COLO668 (cell line): ENCODE measurements around the gene HELZ.
"Not testable (repeated sequence)": the region's sequence is repeated elsewhere in the genome, so short reads cannot be mapped to it uniquely, and the experiment has no call there.

Experiments used
- DNase-seq: peaks from one replicate; lab custom pipeline; 2025; ENCODE audit not compliant: unreplicated experiment; lab: John Stamatoyannopoulos, UW

Gene HELZ, protein sequence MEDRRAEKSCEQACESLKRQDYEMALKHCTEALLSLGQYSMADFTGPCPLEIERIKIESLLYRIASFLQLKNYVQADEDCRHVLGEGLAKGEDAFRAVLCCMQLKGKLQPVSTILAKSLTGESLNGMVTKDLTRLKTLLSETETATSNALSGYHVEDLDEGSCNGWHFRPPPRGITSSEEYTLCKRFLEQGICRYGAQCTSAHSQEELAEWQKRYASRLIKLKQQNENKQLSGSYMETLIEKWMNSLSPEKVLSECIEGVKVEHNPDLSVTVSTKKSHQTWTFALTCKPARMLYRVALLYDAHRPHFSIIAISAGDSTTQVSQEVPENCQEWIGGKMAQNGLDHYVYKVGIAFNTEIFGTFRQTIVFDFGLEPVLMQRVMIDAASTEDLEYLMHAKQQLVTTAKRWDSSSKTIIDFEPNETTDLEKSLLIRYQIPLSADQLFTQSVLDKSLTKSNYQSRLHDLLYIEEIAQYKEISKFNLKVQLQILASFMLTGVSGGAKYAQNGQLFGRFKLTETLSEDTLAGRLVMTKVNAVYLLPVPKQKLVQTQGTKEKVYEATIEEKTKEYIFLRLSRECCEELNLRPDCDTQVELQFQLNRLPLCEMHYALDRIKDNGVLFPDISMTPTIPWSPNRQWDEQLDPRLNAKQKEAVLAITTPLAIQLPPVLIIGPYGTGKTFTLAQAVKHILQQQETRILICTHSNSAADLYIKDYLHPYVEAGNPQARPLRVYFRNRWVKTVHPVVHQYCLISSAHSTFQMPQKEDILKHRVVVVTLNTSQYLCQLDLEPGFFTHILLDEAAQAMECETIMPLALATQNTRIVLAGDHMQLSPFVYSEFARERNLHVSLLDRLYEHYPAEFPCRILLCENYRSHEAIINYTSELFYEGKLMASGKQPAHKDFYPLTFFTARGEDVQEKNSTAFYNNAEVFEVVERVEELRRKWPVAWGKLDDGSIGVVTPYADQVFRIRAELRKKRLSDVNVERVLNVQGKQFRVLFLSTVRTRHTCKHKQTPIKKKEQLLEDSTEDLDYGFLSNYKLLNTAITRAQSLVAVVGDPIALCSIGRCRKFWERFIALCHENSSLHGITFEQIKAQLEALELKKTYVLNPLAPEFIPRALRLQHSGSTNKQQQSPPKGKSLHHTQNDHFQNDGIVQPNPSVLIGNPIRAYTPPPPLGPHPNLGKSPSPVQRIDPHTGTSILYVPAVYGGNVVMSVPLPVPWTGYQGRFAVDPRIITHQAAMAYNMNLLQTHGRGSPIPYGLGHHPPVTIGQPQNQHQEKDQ (N-terminal part only)

DNA sequence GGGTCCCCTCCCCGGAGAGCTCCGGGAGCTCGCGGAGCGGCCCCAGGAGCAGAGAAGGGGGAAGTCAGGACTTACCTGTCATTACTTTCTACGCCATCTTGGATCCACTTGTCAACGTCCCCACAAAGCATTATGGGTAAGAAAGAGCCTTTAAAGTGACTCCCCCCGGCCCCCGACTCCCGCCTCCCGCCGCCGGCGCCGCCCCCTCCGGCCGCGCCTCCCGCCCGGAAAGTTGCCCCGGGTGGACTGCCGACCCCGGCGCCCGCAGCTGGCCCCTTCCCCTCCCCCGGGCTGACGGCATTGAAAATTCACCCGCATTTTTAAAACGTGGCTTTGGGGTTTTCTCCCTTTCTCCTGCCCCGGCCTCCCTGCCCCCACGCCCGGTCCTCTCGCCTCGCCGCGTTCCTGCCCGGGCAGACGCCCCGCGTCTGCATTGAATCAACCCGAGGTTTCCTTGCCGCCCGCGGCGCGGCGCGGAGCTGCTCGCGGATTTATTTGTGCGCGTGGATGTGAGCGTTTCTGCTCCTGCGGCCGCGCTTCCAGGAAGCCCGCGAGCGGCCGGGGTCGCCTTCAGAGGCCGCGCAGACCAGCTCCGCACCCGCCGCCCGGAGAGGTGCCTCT is at the start of gene HELZ:
TSS of gene HELZ (minus strand) at position 124 of the 621 bp plus-strand sequence. CDS start 26,392 bp downstream, outside the sequence.
- peak; percentile 54 for DNase-seq

GRCh38 chr17:67293251-67294203 is 48.5 kb upstream of the HELZ start:
- peak; percentile 32 for DNase-seq

DNA sequence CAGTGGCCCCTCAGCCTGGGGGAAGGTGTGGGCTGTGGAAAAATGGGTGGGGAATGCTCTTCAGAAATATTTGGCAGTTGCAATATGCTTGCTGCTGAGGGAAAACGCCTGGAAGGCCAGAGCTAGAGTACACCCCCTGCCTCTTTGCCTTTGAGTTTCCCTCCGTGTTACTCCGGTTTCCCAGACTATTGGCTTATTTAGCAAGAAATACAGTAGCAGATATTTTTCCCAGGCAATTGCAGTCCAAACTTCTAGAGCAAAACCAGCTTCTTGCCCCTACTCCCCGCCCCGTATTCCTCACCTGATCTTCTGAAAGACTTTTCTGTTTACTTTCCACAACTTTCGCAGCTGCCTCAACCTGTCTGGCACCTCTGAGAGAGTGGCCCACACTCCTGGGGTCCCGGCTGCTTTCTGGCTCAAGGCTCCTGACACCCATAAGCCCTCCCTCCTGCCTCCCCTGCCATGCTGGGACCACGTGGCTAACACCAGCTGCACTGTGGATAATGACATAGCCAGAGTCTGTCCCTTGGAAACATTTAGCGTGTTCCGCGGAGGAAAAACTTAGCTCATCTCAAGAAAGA is 45.8 kb upstream of the HELZ start:
- DNase-seq: no peak

DNA sequence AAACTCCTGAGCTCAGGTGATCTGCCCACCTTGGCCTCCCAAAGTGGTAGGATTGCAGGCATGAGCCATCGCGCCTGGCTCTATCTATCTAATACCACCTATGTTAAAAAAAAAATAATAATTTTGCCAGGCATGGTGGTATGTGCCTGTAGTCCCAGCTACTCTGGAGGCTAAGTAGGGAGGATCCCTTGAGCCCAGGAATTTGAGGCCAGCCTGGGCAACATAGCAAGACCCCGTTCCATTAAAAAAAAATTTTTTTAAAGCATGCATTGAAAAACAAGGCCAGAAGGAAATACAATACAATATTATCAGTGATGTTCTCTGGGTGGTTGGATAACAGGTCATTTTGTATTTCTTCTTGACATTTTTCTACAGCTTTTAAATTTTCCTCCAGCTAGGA is 45.2 kb upstream of the HELZ start:
- DNase-seq: no peak

GRCh38 chr17:67289181-67289876 is 44.3 kb upstream of the HELZ start:
- no peak for DNase-seq

DNA sequence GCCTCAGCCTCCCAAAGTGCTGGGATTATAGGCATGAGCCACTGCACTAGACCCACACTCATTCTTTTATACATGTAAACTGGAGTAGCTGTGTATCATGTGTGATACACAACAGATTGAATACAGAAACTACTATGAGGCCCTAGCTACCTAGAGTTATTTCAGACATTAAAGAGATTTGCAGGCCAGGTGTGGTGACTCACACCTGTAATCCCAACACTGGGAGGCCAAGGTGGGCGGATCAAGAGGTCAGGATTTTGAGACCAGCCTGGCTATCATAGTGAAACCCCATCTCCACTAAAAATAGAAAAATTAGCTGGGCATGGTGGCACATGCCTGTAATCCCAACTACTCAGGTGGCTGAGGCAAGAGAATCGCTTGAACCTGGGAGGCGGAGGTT is 41.8 kb upstream of the HELZ start:
- DNase-seq: not testable (repeated sequence)

- DNase-seq: no peak
Observed at GRCh38 chr17:67285360-67285759, 40.4 kb upstream of the HELZ start.

GRCh38 chr17:67283731-67284516 is 38.9 kb upstream of the HELZ start:
- no peak for DNase-seq

DNA sequence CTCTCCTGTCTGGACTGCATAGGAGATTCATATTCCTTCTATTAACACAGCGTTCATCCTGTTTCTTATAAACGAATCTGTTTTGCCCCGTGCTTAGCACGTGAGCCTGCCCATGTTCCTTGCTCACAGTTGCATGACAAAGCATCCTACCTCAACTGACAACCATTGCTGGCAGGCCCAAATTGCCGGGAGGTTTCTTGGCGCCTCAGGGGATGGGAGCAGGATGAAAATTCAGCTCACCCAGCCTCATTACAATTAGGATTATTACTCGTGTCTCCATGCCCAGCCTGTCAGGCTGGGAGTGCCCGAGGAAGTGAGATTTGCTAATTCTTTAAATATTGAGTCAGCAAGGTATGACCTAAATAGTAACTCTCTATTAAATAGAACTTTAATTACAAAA is 36.7 kb upstream of the HELZ start:
- no peak for DNase-seq

- DNase-seq: no peak
Observed at GRCh38 chr17:67281053-67281452, 36.1 kb upstream of the HELZ start.

GRCh38 chr17:67280279-67280678 is 35.3 kb upstream of the HELZ start:
- DNase-seq: peak; percentile 1

- no peak for DNase-seq
Observed at GRCh38 chr17:67279115-67279514, 34.1 kb upstream of the HELZ start.

GRCh38 chr17:67278363-67278762 is 33.4 kb upstream of the HELZ start:
- DNase-seq: no peak

DNA sequence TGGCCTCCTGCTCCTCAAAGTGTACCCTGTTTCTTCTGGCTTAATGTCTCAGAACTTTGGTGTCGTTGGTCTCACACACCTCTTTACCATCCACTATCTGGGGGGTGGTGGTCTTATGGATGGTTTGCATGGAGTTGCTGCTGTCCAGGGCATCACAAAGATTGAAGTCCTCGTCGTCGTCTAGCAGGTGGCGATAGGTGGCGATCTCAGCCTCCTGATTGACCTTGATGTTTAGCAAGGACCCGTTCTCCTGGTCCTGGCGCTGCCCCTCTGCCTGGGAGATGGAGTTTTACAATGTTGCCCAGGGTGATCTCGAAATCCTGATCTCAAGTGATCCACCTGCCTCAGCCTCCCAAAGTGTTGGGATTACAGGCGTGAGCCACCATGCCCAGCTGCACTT is 31.1 kb upstream of the HELZ start:
- DNase-seq: peak; percentile 4

GRCh38 chr17:67274466-67274865 is 29.5 kb upstream of the HELZ start:
- no peak for DNase-seq

DNA sequence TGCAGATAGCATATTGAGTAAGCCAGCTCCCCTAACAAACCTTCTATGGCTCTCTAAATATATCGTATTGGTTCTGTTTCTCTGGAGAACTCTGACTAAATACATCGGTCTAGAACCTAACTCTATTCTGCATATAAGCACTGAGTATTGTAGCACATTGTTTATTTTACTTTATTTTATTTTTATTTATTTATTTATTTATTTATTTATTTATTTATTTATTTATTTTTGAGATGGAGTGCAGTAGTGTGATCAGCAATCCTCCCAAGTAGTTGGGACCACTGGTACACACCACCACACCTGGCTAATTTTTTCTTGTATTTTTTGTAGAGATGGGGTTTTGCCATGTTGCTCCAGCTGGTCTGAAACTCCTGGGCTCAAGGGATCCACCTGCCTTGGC is 28.9 kb upstream of the HELZ start:
- DNase-seq: no peak

DNA sequence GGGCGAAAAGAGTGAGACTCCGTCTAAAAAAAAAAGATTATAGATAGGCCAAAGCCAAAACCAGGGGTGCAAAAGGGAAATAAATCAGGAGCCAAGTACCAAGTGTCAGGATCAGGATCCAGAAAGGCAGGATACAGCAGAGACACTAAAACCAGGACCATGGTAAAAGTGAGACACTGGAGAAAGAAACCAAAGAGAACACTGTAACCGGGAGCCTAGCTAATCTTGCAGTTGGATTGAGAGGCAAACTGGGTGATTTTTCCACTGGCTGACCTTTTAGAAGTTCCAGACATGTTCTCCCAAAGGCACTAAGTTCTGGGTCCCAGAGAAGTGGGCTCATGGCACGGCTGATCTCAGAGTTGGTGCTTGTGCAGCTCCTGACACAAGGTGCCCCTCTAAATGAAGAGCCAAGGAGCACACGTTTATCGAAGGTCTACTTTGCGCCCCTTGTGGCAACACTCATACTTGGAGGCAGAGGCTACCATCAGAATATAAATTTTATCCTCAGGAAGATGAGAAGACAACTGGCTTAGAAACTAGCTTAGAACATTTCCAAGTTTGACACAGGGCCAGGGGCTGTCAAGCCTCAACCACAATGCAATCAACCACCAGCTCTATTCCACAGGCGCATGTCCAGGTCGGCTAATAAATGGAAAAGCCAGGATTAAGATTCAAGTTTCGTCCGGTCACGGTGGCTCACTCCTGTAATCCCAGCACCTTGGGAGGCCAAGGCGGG is 27.5 kb upstream of the HELZ start:
- no peak for DNase-seq
